HUES64 (cell line): Measurements from ENCODE around the gene C2orf15.
A peak's percentile ranks its signal among the peaks of the same experiment; 100 is the strongest.

Experiments used
- H3K27ac ChIP-seq: 2 replicates; pipeline ENCODE4 v1.7.0; 2013; ENCODE audit warnings: low read depth, low read length, inconsistent platforms
- H3K27me3 ChIP-seq: 2 replicates; pipeline ENCODE4 v1.6.1; 2013; ENCODE audit warnings: mild to moderate bottlenecking, low read length; ENCODE audit not compliant: insufficient read depth
- H3K36me3 ChIP-seq: 2 replicates; pipeline ENCODE4 v1.6.1; 2013; ENCODE audit warnings: mild to moderate bottlenecking, low read length; ENCODE audit not compliant: insufficient read depth
- H3K4me1 ChIP-seq: 2 replicates; pipeline ENCODE4 v1.6.1; 2013; ENCODE audit warnings: mild to moderate bottlenecking, low read length, moderate library complexity; ENCODE audit not compliant: insufficient read depth
- H3K4me3 ChIP-seq: 2 replicates; pipeline ENCODE4 v1.5.1; 2013; ENCODE audit warnings: mild to moderate bottlenecking, low read length, moderate library complexity
- H3K9ac ChIP-seq: 2 replicates; pipeline ENCODE4 v1.6.1; 2013; ENCODE audit warnings: mild to moderate bottlenecking, low read depth, low read length
- H3K9me3 ChIP-seq: 2 replicates; pipeline ENCODE4 v1.6.1; 2013; ENCODE audit warnings: low read depth, low read length; ENCODE audit not compliant: insufficient read depth
- WGBS: fragments of 150-250, 120-280 bp; methylation state at CpG from one replicate; pipeline ENCODE4 v1.1.7; 2013; ENCODE audit warnings: missing lambda C conversion rate; 5-methylcytosine and 5-hydroxymethylcytosine counted together

Gene C2orf15

DNA sequence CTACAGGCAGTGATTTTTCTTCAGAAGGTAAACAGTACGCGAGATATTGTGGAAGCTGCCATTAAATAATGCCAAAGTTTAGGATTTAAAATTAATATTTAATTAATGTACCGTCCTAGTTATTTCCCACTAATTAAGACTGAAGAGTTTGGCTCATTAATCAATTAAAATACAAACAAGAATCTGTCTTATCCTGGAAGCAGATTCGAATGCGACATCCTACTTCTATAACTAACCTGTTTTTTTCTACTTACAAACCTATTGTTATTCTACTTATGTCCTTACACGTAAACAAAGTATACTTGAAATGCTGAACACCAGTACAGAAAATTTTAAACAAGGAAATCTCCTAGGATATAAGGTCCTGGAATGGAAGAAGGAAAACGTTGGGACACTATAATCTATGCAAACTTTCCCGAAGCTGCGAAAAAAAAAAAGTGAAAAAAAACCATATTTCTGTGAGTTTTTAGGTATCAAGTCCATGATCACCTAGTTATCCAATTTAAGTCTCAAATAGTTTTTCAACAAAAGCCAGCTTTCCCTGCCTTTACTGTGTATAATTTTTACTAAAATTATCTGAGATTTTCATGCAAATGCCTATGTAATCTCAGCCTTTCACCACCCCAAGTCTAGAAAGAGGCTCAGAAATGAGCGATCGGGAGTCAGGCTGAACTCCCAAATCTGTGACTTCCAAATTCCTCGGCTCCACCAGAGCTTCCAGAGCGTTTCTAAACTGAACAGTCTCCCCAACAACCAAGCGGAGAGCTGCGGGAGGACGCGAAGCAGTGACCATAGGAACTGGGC is 1.2 kb upstream of the C2orf15 start:
- Histone ChIP-seq H3K27ac (peak overlapping the region; percentile 96; the same call in 1 of the 2 replicates), H3K4me3 (peak overlapping the region; percentile 88), H3K4me1 (peaks cover 11% of the 10 kb centered on the region), H3K9me3 (no peaks in the 10 kb centered on the region), H3K36me3 (no peaks in the 10 kb centered on the region), H3K27me3 (peaks cover 11% of the 10 kb centered on the region; the same call in 1 of the 2 replicates), H3K9ac (peak overlapping the region; percentile 66)
- WGBS, result 30% methylated on average over 17 of the region's 17 CpGs

DNA sequence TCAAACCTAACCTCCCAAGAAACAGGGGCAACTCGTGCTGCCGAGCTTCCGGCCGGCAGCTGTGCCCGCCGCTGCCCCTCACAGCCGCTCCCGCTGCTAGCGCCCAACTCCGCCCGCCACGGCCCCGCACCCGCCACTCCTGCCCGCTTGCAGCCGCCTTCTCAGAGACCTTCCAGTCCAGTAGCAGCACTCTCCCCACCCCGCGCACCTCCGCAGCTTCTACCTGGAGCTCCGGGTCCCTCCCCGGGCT is 722 bp upstream of the C2orf15 start:
- Histone ChIP-seq H3K36me3 (no peaks in the 10 kb centered on the region), H3K4me1 (peaks cover 11% of the 10 kb centered on the region)
- under 1% methylated on average over 21 of the region's 21 CpGs for WGBS

DNA sequence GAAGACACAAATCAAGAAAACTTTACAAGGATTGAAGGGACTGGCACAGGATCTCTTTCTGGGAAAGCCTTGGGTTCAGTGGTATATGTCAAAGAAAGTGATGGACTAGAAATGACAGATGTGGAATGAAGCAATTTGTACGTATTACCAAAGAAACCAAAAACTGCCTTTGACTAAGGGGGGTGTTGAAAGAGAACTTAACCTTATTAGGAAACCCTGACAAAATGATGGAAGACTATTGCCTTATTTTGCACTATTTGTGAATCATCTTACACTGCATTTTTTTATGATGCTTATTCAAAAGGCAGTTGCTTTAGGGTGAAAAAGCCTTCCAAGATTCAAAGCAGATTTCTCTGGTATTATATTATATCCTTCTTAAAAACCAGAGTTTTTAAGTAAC is 9.2 kb downstream of the C2orf15 start:
- no peak overlapping the region for H3K27ac ChIP-seq
- H3K27me3 ChIP-seq, result no peaks in the 10 kb centered on the region
- peaks cover 3% of the 10 kb centered on the region; the same call in 1 of the 2 replicates for H3K4me1 ChIP-seq
- H3K4me3 ChIP-seq, result no peak overlapping the region
- H3K36me3 ChIP-seq, result no peaks in the 10 kb centered on the region
- no peak overlapping the region for H3K9ac ChIP-seq
- WGBS, result 100% methylated on average over 1 of the region's 1 CpG
- H3K9me3 ChIP-seq, result no peaks in the 10 kb centered on the region

More for the DNA sequence above, 722 bp upstream of the C2orf15 start:
- H3K4me3 ChIP-seq, result peak overlapping the region; percentile 88
- H3K27me3 ChIP-seq, result peaks cover 11% of the 10 kb centered on the region; the same call in 1 of the 2 replicates
- H3K9ac ChIP-seq, result peak overlapping the region; percentile 66
- peak overlapping the region; percentile 96; the same call in 1 of the 2 replicates for H3K27ac ChIP-seq
- H3K9me3 ChIP-seq, result no peaks in the 10 kb centered on the region

DNA sequence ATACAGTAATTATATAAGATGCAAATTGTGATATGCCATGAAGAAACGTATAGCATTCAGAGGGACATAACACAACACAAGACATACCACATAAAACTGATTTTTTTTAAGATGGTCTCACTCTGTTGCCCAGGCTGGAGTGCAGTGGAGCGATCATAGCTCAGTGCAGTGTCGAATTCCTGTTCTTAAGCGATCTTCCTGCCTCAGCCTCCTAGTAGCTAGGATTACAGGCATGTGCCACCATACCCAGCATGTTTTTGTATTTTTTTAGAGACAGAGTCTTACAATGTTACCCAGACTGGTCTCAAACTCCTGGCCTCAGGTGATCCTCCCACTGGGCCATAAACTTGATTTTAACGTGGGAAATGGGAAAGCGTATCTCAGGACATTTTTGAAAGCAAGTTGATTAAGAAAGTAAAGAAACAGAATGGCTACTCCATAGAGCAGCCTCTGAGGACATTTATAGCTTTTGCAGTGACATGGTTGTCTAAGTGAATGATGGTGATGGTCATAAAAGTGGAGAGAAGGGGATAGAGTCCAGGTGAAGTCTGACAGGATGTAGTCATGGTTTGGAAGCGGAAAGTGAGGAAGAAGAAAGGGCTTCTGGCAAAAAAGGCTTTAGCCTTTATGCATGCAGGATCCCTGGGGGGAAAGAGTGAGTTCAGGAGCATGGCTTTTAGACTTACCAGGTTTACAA is 10.8 kb downstream of the C2orf15 start:
- H3K36me3 ChIP-seq, result peaks cover 9% of the 10 kb centered on the region
- WGBS, result 90% methylated on average over 7 of the region's 7 CpGs
- H3K27ac ChIP-seq, result no peak overlapping the region
- no peaks in the 10 kb centered on the region for H3K9me3 ChIP-seq
- H3K9ac ChIP-seq, result no peak overlapping the region
- no peak overlapping the region for H3K4me3 ChIP-seq
- no peaks in the 10 kb centered on the region for H3K27me3 ChIP-seq
- H3K4me1 ChIP-seq, result peaks cover 6% of the 10 kb centered on the region; the same call in 1 of the 2 replicates

DNA sequence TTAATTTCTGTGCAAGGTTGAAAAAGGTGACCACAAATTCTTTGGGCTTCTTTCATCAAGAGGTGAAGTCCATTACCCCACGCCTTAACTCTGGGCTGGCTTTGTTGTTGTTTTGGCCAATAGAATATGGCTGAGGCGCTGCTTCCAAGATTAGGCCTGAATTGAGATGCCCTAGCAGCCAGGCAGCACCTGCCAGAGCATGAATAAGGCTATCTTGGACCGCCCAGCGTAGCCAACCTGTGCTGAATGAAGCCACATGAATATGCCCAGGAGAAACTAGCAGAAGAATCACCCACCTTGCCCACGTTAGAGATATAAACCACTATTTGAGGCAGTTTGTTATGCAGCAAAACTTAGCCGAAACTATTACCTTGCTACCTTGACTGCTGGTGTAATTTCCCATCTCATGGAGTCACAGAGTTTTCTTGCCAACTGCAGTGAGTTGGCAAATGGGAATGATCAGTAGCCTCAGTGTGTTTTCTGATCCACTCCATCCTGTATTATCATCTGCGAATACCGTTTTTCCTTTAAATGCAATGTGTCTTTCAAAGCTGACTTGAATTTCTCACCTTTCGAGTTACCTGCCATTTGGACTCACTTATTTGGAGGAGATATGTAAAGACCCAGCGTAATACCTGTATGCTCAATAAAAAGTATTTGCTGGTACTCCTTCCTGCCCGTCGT is 12.6 kb downstream of the C2orf15 start:
- Histone ChIP-seq H3K27ac (no peak overlapping the region), H3K9me3 (no peaks in the 10 kb centered on the region), H3K27me3 (no peaks in the 10 kb centered on the region), H3K4me1 (peaks cover 6% of the 10 kb centered on the region; the same call in 1 of the 2 replicates), H3K9ac (peak overlapping the region; percentile 86), H3K4me3 (peak overlapping the region; percentile 79), H3K36me3 (peaks cover 16% of the 10 kb centered on the region)
- 55% methylated on average over 12 of the region's 12 CpGs for WGBS

DNA sequence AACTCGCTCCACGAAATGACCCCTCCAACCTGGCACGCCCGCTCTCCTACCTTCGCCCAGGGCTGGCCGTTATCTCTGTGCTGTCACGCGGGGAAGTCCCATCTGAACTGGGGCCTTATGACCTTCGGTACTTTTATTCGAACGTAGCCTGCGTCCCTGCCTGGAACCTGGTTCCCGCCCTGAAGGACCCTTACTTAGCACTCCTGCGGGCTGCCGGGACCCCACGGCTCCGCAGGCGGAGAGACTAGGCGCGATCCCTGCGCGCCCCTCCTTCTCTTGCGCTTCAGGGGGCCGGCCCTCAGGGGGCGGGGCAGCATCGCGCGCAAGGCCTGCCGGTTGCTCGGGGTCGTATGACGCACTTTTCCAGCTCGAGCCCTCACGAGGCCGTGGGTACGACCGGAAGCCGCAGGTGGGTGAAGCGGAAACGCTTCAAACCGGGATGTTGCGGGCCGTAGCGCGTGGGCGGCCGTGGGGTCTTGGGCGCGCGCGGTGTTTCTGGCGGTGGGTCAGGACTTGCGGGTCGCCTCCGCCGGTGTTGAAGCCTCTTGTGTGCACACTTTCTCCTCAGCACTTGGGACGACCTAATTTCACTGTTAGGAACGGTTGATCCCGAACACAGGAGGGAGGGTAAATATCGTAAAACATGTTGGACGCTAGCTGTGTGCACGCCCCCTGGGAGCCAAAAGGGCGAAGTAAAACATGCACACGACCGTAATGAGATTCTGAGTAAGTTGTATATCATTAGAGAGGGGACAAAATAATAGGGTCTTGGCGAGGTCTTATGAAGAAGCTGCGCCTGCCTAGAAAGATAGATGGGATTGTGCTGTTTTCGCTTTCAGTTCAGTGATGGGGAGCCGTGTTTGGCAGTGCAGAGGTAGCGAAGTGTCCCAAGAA is 13.4 kb downstream of the C2orf15 start, which contains the start of the genes LIPT1 and TSGA10:
LIPT1 (plus strand) TSS at position 325 of the 894 bp plus-strand sequence. CDS start 6,991 bp downstream, outside the sequence.
TSGA10 (minus strand) TSS at position 300 of the 894 bp plus-strand sequence. CDS start 45,503 bp downstream, outside the sequence.
- Histone ChIP-seq H3K27ac (peak within 1 kb of the TSS; percentile 79), H3K4me3 (peak within 1 kb of the TSS; percentile 79), H3K4me1 (peaks cover 6% of the 10 kb centered on the region; the same call in 1 of the 2 replicates)

DNA sequence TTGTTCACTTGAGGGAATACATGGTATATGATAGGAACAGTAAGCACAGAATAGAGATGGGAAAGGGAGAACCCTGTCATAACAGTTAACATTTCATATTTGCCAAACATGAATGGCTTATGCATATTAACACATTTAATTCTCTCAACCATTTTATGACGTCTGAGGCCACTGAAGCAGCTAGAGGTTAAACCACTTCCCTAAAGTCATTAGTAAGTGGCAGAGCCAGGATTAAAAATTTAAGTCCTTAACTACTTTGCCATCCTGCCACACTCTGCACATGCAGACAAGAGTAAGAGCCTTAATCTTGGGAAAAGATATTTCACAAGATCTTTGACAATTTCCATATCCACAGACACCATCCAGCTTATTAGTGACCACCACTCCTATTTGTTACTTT is 15.4 kb downstream of the C2orf15 start:
- no peaks in the 10 kb centered on the region for H3K9me3 ChIP-seq
- H3K4me1 ChIP-seq, result peaks cover 6% of the 10 kb centered on the region; the same call in 1 of the 2 replicates
- no peak overlapping the region for H3K9ac ChIP-seq
- no peaks in the 10 kb centered on the region for H3K27me3 ChIP-seq
- no peak overlapping the region for H3K4me3 ChIP-seq
- H3K27ac ChIP-seq, result no peak overlapping the region
- 95% methylated on average over 1 of the region's 1 CpG for WGBS
- peaks cover 27% of the 10 kb centered on the region for H3K36me3 ChIP-seq

More for the DNA sequence above, 13.4 kb downstream of the C2orf15 start, which contains the start of the genes LIPT1 and TSGA10:
- Histone ChIP-seq H3K27me3 (no peaks in the 10 kb centered on the region), H3K9ac (peak within 1 kb of the TSS; percentile 86), H3K9me3 (no peaks in the 10 kb centered on the region), H3K36me3 (peaks cover 21% of the 10 kb centered on the region)
- WGBS, result under 1% methylated on average over 70 of the region's 70 CpGs

DNA sequence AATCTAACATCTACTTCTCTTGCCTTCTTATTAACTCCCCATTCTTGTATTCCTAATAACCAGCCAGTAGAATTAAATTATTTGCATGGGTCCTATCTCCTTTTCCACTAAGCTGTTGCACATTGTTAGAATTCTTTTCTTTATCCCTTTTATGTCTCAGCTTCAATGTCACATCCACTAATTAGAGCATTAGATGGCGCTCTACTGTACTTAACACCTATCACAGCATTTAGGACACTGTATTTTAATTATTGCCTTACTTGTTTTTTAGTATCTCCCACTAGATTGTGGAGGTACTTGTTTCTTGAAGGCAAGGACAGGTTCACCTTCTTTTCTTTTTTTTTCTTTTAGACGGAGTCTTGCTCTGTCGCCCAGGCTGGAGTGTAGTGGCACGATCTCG is 17.1 kb downstream of the C2orf15 start:
- peaks cover 6% of the 10 kb centered on the region; the same call in 1 of the 2 replicates for H3K4me1 ChIP-seq
- H3K4me3 ChIP-seq, result no peak overlapping the region
- 97% methylated on average over 5 of the region's 5 CpGs for WGBS
- no peak overlapping the region for H3K27ac ChIP-seq
- H3K36me3 ChIP-seq, result peaks cover 35% of the 10 kb centered on the region
- H3K9me3 ChIP-seq, result no peaks in the 10 kb centered on the region
- no peak overlapping the region for H3K9ac ChIP-seq
- H3K27me3 ChIP-seq, result no peaks in the 10 kb centered on the region

DNA sequence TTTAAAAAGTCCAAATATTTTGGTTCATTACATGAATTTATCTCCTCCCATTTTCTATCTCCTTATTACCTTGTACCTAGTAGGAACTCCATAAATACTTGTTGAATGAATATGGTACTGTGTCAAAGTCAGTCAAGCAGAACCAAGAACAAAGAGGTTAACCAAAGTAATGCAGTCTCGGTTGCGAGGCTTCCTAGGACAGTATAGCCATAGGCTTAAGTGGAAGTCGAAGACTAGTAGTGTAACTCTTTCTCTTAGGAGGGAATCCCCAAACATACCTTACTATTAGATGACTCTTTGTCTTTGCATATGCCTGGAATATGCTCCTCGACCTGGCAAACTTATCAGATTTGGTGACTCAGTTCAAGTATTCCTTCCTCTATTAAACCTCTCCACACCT is 18.1 kb downstream of the C2orf15 start:
- H3K4me1 ChIP-seq, result peaks cover 3% of the 10 kb centered on the region; the same call in 1 of the 2 replicates
- H3K4me3 ChIP-seq, result no peak overlapping the region
- no peaks in the 10 kb centered on the region for H3K9me3 ChIP-seq
- H3K36me3 ChIP-seq, result peaks cover 37% of the 10 kb centered on the region
- 96% methylated on average over 4 of the region's 4 CpGs for WGBS
- no peak overlapping the region for H3K9ac ChIP-seq
- no peak overlapping the region for H3K27ac ChIP-seq
- H3K27me3 ChIP-seq, result no peaks in the 10 kb centered on the region

DNA sequence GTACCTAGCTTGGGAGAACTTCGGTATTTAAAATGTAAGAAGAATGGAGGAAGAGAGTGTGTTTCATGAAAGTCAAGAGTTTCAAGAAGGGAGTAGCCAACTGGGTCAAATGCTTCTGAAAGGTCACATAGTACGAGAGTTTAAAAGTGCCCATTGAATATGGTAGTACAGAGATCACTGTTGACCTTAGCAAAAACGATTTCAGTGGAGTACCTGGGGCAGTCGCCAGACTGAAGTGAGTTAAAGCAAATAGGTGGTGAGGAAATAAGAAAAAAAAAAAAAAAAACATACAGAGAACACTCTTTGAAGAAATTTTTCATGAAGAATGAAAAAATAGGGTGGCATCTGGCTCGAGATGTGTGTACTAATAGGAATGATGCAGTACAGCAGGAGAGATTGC is 24.7 kb downstream of the C2orf15 start:
- WGBS, result 92% methylated on average over 5 of the region's 5 CpGs
- peaks cover 65% of the 10 kb centered on the region for H3K36me3 ChIP-seq

More for the DNA sequence above, 24.7 kb downstream of the C2orf15 start:
- H3K9ac ChIP-seq, result no peak overlapping the region
- H3K4me3 ChIP-seq, result no peak overlapping the region
- H3K27me3 ChIP-seq, result no peaks in the 10 kb centered on the region
- no peak overlapping the region for H3K27ac ChIP-seq
- no peaks in the 10 kb centered on the region for H3K9me3 ChIP-seq
- no peaks in the 10 kb centered on the region for H3K4me1 ChIP-seq
